Astrocyte (in vitro differentiated cells and primary cell): Measurements from ENCODE around the gene PDLIM1.

Source experiments
- CTCF ChIP-seq: IDR thresholded peaks from 2 replicates; pipeline ENCODE4 v1.5.1; 2011; ENCODE audit warnings: low read depth, mild to moderate bottlenecking, inconsistent platforms, low read length, moderate library complexity; ENCODE audit not compliant: insufficient read depth
- EZH2 ChIP-seq: IDR thresholded peaks from 2 replicates; pipeline ENCODE4 v1.6.1; 2012; ENCODE audit warnings: mild to moderate bottlenecking, low read length, inconsistent platforms; ENCODE audit not compliant: insufficient read depth

DNA sequence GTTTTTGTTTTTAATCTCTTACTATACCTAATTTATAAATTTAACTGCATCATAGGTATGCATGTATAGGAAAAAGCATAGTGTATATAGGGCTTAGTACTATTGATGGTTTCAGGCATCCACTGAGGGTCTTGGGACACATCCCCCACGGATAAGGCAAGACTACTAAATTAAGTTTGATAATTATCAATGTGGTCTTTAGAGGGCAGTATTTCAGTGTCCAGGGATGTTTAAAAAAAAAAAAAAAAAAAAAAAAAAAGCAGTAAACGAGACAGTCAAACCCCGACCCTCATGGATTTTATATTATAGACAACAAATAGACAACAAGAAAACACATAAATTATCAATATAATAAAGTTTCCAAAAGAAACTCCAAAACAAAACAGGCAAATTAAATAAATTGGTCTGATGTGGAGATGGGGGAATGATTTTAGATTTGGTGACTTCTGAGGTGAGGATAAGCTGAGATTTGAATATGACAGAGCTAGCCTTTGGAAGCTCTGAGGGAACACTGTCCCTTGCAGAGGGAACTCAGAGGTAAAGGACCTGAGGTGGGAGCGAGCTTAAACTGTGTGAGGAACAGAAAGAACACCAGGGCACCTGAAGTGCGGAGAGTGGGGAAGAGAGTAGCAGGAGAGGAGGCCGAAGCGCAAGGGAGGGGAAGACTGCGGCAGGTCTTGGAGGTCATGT lies 82.0 kb downstream of the PDLIM1 start:
- TF ChIP-seq CTCF, result peak; percentile 40
- no peak for TF ChIP-seq EZH2
